ENCODE results near the gene RRAD. TPM values are rescaled to one million over a fixed set of nuclear protein-coding genes. Genes with fewer than 3 reads are reported as not detected.

The RRAD gene
- total RNA-seq, 1 experiment from 2014 or later: not detected

DNA sequence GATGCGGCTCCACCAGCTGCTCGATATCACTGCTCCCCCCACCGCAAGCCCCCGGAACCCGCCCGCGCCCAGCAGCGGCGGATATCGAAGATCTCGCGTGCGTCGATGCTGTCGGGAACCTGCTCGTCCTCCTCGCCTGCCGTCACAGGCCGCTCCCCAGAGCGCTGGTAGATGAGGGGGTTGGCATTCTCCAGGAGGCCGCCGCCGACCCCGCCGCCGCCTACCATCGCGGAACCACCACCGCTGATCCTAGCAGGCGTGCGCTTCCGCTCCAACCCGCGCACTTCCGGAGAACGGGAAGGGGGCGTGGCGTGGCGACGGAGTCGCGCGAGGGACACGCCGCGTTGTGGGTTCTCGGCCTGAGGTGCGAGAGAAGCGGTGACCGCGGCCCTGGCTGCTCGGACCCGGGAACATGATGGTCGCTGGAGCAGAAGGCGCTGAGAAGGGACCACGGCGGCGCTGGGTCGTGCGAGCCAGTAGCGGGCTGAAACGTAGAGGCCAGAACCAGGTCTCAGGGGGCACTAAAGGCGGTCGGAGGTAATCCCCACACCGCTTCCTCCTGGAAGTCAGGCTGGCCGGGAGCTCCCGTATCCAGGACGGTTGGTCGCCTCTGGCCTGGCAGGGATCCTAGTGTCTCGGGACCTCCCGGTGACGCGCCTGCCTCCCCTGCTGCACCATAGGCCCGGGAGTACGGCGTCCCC is 9.0 kb upstream of the RRAD start, which contains the start of gene CIAO2B:
Gene CIAO2B (minus strand): TSS at position 265 of the 701 bp plus-strand sequence. CDS start 38 bp downstream, at position 227.
- peak; percentile 80 for DNase-seq (ENCODE audit: low read depth)

DNA sequence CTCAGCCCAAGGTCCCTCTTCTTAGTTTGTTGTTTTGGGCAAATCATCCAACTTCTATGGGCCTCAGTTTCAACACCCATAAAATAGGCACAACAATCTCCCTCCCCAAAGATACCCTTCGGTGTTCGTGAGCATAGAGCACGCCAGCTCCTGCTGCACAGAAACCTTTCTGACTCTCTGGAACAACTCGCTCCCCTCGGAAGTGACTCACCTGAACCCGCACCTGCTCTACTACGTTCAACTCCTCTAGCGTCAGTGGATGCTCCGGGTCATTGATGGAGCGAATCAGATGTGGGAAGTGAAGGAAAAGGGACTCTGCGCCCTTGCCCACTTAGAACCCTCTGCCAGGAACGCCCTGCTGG is 8.4 kb upstream of the RRAD start:
- no peak for DNase-seq (ENCODE audit: low read depth)

DNA sequence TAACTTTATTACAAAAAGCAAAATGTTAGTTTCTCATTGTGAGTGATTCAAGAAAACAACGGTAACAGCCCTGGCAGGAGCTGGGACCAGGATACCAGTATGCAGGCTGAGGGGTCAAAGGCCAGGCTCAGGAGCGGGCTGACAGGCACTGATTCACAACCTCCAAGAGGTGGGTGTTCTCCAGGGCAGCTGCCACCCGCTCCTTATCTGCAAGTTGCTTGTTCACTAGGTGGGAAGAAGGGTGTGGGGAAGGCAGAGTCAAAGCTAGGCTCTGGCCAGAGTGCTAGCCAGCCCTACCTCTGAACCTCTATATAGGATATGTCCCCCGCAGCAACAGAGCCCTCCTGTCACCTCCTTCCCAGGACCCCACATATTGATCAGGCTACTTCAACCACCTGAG is 6.7 kb upstream of the RRAD start:
- no peak for DNase-seq (ENCODE audit: low read depth)

DNA sequence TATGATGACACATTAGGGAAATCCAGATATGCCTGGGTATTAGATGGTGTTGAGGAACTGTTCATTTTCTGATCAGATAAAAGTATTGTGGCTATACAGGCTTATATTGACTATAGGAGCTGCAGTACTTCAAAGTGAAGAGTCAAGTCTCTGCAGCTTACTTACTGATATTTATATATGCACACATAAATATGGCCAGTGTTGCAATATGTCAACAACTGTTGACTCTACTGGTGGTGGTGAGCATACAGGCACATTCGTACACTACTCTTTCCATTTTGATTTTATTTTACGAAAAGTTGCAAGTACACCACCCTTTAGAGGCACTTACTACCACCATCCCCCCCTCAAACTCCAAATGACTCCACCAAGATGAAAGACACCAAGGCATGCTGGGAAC is 6.3 kb upstream of the RRAD start:
- DNase-seq (ENCODE audit: low read depth): no peak

DNA sequence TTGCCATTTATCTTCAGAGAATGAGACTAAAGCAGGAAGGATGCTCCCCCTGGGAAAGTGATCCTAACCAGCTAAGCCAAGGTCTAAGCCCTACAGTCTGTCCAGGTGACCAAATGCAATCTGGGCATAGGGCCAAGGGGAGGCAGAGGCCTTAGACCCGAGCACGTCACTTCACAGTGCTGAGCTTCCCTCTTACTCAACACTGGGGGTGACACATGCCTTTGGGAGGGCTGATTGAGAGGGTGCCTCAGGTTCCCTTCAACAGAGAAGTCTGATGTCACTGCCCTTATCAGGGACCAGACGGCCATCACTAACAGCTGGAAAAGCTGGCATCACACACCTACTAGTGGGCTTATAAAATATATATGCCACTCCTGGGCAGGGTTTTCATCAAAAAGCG is 4.9 kb upstream of the RRAD start:
- peak; percentile 70 for DNase-seq (ENCODE audit: low read depth)

DNA sequence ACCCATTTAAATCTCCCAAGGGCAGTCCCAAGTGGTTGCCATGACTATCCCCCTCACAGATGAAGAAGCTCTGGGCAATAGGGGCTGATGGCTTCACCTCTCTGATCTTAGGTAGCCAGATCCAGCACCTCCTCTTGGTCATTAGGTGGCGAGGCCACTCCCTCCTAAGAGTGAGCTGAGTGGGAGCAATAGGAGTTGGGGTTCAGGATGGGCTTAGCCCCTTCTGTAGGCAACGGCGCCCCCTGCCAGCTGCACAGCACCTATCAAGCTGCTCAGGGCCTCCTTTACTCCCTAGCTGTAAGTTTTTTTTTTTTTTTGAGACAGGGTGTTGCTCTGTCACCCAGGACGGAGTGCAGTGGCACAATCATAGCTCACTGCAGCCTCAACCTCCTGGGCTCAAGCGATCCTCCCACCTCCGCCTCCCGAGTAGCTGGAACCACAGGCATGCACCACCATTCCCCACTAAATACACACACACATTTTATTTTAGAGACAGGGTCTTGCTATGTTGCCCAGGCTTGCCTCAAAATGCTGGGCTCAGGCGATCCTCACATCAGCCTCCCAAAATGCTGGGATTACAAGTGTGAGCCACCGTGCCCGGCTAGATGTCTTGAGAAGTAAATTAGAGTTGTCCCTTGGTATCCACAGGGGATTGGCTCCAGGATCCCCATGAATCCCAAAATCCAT is 3.5 kb upstream of the RRAD start:
- peak; percentile 53 for DNase-seq (ENCODE audit: low read depth)

DNA sequence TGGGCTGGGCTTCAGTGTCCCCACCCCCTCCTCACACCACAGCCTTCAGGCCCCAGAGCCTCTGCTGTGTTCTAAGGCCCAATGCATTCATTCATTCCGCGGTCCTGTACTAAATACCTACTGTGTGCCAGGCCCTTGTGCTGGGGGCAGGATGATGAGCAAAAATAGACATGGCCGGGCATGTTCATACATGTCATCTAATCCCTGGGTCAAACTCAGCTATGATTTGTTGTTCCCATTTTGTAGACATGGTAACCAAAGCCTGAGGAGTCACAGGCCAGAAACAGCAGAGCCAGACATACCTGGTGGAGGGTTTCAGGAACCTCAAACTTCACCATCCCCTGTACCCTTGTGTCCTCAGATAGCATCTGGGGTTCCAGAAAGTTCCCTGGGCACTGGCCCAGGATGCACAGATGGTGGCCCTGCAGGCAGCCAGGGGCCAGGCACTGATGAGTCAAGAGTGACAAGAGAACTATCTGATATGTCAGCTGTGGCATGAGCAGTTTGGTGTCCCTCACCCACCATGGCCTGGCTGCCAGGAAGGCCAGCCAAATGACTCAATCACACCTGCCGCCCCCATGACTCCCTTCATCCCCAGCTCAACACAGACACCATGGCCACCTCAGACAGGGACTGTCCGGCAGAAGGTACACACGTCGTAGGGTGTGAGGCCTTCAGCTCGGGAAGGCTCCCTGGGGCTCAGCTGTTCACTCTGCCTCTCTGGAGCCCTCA is 2.7 kb upstream of the RRAD start:
- peak; percentile 68 for DNase-seq (ENCODE audit: low read depth)

DNA sequence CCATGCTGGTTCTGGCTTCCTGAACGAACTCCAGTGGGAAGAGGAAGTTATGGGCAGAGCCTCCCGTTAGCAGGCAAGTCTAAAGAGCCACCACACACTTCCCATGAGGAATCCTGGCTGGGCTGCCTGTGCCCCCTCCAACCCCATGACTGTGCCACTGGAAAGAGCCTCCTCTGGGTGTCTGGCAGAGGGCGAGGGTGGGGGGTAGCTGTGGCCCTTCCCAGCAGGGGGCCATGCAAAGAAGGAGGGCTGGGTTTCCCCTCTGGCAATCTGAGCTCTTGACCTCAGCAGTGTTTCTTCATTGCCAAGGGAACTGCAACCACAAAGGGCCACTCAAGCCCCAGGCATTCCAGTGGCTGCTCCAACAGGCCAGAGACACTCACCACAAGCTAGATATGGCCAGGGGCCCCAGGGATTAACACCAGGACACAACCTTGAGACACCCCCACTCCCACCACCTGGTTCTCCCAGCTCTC is 1.7 kb upstream of the RRAD start:
- peak; percentile 95 for DNase-seq (ENCODE audit: low read depth)

DNA sequence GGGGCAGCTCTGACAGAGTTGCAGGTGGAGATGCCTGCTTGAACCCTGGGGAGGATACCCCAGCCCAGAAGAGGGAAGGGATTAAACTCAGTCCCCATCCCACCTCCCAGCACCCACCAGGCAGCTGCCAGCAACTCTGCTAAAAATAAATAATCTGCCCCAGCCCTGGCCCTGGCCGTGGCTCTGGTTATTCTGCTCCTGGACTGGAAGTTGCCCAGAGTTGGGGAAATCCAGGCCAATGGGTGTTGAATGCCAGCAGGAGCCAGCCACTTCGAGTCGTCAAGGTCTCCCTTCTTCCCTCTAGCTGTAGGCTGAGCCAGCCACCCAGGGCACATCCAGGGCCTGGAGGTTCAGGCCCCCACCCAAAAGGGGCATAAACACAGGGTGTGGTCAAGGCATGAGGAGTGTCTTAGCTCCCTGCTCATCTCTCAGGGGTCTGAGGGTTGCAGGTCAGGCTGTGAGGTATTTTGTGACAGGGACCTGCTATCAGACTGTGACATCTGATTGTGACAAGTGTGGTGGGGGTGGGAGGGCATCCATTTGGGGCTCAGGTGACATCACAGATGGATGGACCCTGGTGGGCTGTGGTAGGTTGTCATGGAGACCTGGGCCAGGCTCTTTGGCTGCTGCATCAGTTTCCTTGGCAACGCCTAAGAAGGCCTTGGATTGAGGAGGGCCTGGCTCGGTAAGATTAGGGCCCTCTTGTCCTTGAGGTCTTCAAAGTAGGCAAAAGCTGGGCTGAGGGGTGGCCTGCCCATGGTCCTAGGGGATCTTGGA is 1.0 kb upstream of the RRAD start:
- no peak for DNase-seq (ENCODE audit: low read depth)

DNA sequence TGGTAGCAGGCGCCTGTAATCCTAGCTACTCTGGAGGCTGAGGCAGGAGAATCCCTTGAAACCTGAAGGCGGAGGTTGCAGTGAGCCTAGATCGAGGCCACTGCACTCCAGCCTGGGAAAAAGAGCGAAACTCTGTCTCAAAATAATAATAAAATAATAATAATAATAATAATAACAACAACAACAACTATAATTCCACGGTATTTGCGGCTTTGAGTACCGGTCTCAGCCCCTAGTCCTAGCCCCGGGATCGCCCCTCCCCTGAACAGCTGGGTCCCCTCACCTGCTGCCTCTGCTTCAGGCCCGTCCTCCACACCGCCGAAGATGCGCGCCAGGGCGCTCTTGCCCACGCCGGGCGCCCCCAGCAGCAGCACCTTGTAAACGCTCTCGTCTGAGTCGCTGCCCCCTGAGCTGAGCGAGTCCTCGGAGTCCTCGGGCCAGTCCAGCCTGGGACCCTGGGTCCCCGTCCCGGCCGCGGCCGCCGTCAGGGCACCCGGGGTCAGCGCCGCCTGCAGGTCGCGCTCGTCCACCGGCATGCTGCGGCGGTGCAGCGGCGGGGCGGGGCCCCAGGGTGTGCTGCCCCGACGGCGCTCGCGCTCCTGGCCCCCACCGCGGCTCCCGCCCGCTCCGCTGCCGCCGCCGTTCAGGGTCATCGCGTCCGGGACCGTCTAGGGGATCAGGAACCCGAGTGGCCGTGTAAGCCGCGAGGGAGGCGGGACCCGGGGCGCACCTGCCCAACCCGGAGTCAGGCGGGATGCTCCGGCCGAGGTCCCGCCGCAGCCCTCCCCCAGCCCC is 611 bp downstream of the RRAD start:
- DNase-seq (ENCODE audit: low read depth): no peak

DNA sequence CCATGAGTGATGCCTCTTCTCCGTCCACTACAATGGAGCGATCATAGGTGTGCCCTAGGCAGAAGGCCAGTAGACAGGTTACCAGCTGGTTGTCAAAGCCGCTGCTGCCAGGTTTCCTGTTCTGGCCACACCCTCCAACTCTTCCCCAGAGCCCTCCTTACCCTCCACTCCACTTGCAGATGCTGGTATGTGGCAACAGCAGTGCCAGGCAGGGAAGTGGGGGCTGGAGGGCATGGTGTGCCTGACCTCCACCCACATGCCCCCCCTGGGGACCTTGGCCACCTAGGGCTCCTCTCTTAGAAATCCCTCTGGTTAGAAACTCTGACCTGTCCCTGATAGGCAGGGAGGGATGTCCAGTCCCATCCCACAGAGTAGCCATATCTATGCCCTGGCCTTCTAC is 1.5 kb downstream of the RRAD start:
- no peak for DNase-seq (ENCODE audit: low read depth)

DNA sequence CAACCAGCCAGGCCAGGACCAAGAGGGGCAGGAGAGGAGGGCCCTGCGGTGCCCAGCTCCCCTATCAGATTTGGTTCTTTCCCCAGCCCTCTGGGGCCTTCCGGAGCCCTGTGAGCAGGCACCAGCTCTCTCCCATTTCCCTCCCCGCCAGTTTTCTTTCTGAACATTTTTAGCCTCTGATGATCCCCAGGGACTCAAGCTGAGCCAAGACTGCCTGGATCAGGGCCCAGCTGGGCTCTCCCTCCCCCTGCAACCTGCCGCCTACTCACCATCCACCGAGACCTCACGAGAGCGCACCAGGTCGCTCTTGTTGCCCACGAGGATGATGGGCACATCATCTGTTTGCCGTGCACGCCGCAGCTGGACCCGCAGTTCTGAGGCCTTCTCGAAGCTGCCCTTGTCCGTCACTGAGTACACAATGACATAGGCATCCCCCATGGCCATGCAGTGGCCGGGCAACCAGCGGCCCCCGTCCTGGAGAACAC is 2.0 kb downstream of the RRAD start:
- no peak for DNase-seq (ENCODE audit: low read depth)

DNA sequence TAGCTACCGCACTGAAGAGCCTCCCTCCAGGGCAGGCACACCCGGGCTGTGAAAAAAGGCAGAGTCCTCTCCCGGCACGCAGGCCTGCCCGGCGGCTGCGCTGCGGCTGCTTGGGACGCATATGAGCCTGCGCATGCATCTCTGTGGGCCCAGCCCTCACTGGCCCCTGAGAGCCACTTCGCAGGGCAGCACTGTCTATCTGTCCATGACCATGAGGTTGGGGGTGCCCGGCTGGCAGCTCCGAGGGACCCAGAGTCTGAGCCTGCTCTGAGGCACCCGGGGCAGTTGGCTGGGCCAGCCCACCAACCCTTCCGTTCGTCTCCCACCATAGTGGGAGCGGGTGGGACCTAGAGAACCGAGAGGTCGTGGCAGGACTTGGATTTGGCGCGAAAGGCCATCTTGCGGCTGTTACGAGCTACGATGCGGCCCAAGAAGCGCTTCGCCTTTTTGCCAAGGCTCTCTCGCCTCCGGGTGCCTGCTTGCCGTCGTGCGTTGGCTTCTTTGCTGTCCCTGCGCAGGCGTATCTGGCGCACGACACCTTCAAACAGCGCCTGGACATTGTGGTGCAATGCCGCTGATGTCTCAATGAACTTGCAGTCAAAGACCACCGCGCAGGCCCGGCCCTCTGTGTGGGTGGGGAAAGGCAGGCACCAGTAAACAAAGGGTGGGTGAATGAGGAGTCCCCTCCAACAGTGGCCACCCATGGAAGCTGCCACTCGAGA is 3.4 kb downstream of the RRAD start:
- no peak for DNase-seq (ENCODE audit: low read depth)

DNA sequence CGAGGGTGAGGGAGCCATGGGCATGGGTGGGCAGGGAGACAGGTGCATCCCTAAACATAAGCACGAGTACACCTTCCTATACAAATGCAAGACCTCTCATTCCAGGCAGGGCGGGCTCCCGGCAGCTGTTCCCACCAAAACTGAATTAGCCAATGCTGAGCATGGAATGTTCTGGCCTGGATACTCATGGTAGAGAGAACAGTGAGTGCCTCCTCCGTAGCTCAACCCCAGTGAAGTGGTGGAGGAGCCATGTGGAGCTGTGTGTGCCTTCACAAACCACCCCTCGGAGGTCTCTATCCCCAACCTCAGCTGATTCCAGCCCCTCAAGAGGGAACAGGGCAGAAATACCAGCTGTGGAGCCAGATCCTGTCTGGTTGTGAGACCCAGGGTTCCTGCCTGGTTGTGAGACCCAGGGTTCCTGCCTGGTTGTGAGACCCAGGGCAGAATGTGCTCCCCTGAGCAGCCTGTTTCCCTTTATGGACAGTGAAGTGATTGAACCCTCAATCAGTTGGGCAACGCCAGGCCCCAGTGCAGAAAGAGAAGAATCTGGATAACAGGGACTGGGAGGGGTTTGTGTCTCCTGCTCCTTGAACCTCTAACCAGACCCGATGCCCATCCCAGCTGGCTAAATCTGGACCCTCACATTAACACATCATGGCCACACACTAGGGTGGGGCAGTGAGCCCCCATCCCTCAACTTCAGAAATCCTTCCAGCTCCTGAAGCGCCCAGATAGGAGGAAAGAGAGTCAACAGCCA is 4.2 kb downstream of the RRAD start:
- DNase-seq (ENCODE audit: low read depth): no peak

DNA sequence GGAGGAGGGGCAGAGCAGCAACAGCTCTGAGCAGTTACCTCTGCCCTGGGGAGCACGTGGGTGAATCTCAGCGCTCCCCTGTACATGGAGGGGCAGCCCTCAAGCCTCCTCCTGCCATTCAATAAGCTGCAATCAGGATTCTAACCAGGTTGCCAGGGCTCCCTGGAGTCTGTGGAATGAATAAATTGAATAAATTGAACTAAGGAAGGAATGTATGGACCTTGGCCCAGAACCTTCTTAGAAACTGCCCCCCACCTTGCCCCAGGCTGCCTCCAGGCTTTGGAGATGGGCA is 5.1 kb downstream of the RRAD start:
- DNase-seq (ENCODE audit: low read depth): no peak

DNA sequence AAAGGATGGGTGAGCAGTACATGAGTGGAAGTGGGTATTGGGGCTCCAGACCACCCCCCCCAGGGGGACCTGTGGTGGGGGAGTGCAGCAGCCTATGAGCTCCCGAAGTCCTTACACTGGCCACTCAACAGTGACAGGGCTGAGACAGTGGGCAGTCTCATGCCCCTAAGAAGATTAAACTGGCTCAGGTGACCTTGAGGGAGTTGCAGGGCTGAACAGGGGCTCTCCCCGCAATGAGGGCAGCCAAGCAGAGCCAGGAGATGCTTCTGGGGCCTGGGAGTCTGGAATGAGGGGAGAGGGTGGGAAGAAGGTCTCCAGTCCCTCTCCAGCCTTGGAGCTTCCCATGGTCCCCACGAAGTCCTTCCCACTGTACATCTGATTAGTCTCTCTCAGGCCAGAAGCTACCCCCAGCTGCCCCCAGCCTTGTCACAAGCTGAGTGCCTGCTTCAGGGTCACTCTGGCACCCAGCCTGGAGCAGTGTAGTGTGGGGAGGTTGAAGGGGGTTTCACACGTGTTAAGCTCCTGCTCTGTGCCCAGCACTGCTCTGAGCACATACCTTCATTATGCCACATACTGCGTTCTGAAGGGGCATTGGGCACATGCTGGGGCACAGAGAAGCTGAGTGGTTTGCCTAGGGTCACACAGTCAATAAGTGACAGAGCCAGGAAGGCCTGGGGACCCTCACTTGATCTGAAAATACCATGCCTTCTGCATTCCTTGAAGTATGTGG is 5.6 kb downstream of the RRAD start:
- DNase-seq (ENCODE audit: low read depth): no peak

DNA sequence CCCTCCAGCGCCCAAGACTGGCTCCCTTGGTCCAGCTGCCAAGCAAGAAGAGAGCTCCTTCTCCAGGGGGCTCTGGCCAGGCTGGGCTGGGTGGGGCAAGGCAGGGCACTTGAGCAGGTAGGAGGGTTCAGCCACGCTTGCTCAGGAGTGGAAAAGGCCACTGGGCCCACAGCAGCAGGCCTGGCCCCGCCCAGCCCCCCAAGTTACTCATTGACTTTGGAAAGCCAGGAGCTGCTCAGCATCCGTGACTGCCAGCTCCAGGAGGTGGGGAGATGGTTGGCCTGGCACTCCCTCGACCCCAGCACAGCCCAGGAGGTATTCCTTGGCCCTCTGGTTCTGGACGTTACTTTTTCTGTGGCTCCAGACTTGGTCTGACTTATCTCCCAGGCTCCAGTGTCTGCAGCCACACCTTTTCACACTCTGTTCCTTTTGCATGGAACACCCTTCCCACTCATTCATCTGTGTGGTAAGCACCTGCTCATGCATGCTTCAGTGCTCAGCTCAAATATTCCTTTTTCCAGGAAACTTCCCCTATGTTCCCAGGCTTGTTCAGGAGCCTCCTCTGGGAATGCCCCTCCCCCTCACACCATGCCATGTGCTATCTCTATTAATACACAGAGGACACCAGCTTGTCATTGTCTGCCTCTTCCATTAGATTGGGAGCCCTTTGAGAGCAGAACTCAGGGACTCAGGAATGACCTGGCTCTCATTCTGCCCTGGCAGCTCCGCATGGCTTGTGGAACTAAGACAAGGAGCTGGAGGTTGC is 6.3 kb downstream of the RRAD start, which contains the start of gene CDH16:
Gene CDH16 (minus strand): TSS at position 83 of the 766 bp plus-strand sequence. CDS start 820 bp downstream, outside the sequence.
- DNase-seq (ENCODE audit: low read depth): no peak

DNA sequence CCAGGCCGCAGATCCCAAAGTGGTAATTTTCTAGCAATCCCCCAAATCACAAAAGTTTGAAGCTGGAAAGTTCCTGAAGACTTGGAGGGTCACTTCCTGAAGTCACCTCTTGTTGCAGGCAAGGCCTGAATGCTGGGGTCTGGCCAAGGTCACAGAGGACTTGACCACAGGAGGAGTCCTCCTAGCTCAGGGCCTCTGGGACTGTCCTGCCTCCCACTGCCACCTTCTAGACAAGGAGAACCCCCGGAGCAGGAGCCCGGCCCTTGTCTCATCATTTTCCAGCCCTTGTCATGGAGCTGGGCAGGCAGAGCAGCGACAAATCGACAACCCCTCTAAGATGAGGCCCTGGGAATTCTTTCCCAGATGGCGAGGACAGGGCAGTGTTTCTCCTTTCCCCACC is 7.0 kb downstream of the RRAD start:
- DNase-seq (ENCODE audit: low read depth): no peak
